Measurements from ENCODE around the gene SERPINC1. TPM values are rescaled to one million over a fixed set of nuclear protein-coding genes. Genes with fewer than 3 reads are reported as not detected.
A peak's percentile ranks its signal among the peaks of the same experiment; 100 is the strongest.

Gene SERPINC1
- total and polyA plus RNA-seq, 2 of the 13 experiments (the other 11 are each of a cell fraction or from before 2014, with no cell fraction given), result 142 to 205 TPM

- no peak for TF ChIP-seq TP53 (CRISPR knock-in tag; conservative IDR thresholded peaks at IDR 0.05)
These were observed 28.4 kb downstream of the SERPINC1 start (continued) for GRCh38 chr1:173888749-173889148.

- no peak for DNase-seq (ENCODE audit: low spot score)
These were observed 29.5 kb downstream of the SERPINC1 start for GRCh38 chr1:173887627-173888026.

More at GRCh38 chr1:173887627-173888026, 29.5 kb downstream of the SERPINC1 start:
- Histone ChIP-seq H3K4me3 (replicated peaks in 1 of 3; ENCODE audit: insufficient read depth in 1 of 3, low read depth in 2 of 3, low read length in 3 of 3) (no peak overlapping the region), H3K4me1 (ENCODE audit: insufficient read depth, low read length) (no peaks in the 10 kb centered on the region), H3K79me2 (ENCODE audit: insufficient read depth, low read length) (no peaks in the 10 kb centered on the region), H3K4me2 (ENCODE audit: low read depth, low read length) (no peak overlapping the region), H3K27ac (ENCODE audit: extremely low read length, insufficient read depth, low read length) (no peak overlapping the region), H4K20me1 (ENCODE audit: insufficient read depth, low read length) (no peaks in the 10 kb centered on the region), H3K36me3 (replicated peaks in 1 of 2; ENCODE audit: control insufficient read depth in 1 of 2, insufficient read depth in 2 of 2, low read length in 2 of 2) (peaks cover 8 to 14% of the 10 kb centered on the region in 2 experiments), H3K9me3 (ENCODE audit: low read length) (no peaks in the 10 kb centered on the region), H2AFZ (ENCODE audit: low read length) (no peak overlapping the region), H3K9ac (ENCODE audit: insufficient read depth, low read depth, low read length) (no peak overlapping the region), H3K27me3 (ENCODE audit: control insufficient read depth in 1 of 2, insufficient read depth in 2 of 2, low read length in 2 of 2) (no peaks in the 10 kb centered on the region)
- WGBS (ENCODE audit: low lambda C conversion rate), result 100% methylated on average over 2 of the region's 2 CpGs
- in situ Hi-C loops (cut with HindIII; ENCODE audit: extremely low pct_ligation_motif_present, low pct_unique_long_range_greater_than_20kb), result no loop called here
- TF ChIP-seq SRY (CRISPR knock-in tag; IDR thresholded peaks at IDR 0.05) (no peak), ZNF564 (CRISPR knock-in tag; IDR thresholded peaks at IDR 0.05) (no peak), BCL6 (CRISPR knock-in tag; IDR thresholded peaks at IDR 0.05) (no peak), ZNF180 (CRISPR knock-in tag; IDR thresholded peaks at IDR 0.05; ENCODE audit: borderline replicate concordance, low read depth) (no peak), ZNF713 (CRISPR knock-in tag; IDR thresholded peaks at IDR 0.05) (no peak), NFRKB (IDR thresholded peaks at IDR 0.05) (no peak)
- TF ChIP-seq, protein P1, sequence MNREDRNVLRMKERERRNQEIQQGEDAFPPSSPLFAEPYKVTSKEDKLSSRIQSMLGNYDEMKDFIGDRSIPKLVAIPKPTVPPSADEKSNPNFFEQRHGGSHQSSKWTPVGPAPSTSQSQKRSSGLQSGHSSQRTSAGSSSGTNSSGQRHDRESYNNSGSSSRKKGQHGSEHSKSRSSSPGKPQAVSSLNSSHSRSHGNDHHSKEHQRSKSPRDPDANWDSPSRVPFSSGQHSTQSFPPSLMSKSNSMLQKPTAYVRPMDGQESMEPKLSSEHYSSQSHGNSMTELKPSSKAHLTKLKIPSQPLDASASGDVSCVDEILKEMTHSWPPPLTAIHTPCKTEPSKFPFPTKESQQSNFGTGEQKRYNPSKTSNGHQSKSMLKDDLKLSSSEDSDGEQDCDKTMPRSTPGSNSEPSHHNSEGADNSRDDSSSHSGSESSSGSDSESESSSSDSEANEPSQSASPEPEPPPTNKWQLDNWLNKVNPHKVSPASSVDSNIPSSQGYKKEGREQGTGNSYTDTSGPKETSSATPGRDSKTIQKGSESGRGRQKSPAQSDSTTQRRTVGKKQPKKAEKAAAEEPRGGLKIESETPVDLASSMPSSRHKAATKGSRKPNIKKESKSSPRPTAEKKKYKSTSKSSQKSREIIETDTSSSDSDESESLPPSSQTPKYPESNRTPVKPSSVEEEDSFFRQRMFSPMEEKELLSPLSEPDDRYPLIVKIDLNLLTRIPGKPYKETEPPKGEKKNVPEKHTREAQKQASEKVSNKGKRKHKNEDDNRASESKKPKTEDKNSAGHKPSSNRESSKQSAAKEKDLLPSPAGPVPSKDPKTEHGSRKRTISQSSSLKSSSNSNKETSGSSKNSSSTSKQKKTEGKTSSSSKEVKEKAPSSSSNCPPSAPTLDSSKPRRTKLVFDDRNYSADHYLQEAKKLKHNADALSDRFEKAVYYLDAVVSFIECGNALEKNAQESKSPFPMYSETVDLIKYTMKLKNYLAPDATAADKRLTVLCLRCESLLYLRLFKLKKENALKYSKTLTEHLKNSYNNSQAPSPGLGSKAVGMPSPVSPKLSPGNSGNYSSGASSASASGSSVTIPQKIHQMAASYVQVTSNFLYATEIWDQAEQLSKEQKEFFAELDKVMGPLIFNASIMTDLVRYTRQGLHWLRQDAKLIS (CRISPR knock-in tag; IDR thresholded peaks at IDR 0.05), result no peak
- intact Hi-C loops (cut with micrococcal nuclease; ENCODE audit: unreplicated experiment), result no loop called here
- POLR2A ChIA-PET, result no interaction called here
- FAIRE-seq, result no peak
- no peak for ATAC-seq
- TSS peak; percentile 8 for BruUV-seq (replicated peaks)
- CTCF ChIA-PET (ENCODE audit: low intra/inter-chr PET ratio, low total read pairs), result no interaction called here

Measured in HepG2 (cell line).